Left renal pelvis (tissue), 4 donors: ENCODE data around the gene CCNB1IP1. TPM values are rescaled to one million over a fixed set of nuclear protein-coding genes. Genes with fewer than 3 reads are reported as not detected.
"Not testable (repeated sequence)": the region's sequence is repeated elsewhere in the genome, so short reads cannot be mapped to it uniquely, and the experiment has no call there.

ENCODE experiments used
- DNase-seq, 4 donors: peaks; one replicate each; pipeline ENCODE4 v3.0.0-alpha.2; 2013; ENCODE audit warnings: low read depth in 4 of 4, low spot score in 3 of 4
- polyA plus RNA-seq, 4 donors: library from polyadenylated mRNA; unstranded; fragments of 120-200 nt; gene quantifications; one replicate each; pipeline ENCODE4 v1.2.1, GENCODE V29; 2013; ENCODE audit not compliant: insufficient read length in 4 of 4

CCNB1IP1 gene
- 100 to 1,000 TPM in 3 of 4 donors, 10 to 100 TPM in 1; 77.2 to 132 (median 119) TPM for polyA plus RNA-seq

GRCh38 chr14:20332788-20333493, at the start of gene CCNB1IP1:
Gene CCNB1IP1, minus strand, starts transcription at chr14:20333279. Its CDS starts 16,756 bp downstream, at chr14:20316523.
- peak; percentile 74 to 85 (median 78) for DNase-seq

- DNase-seq, result no peak
Observed at GRCh38 chr14:20382526-20382925, 49.4 kb upstream of the CCNB1IP1 start.

- DNase-seq, result no peak
Observed at GRCh38 chr14:20381341-20381740, 48.3 kb upstream of the CCNB1IP1 start.

- DNase-seq, result no peak
Observed at GRCh38 chr14:20380681-20381080, 47.6 kb upstream of the CCNB1IP1 start.

GRCh38 chr14:20379743-20380142, 46.7 kb upstream of the CCNB1IP1 start:
- no peak for DNase-seq

GRCh38 chr14:20377171-20377570, 44.1 kb upstream of the CCNB1IP1 start:
- no peak for DNase-seq

- peak in 1 of 4 donors; percentile 5 for DNase-seq
Observed at GRCh38 chr14:20376071-20376588, 43.1 kb upstream of the CCNB1IP1 start.

GRCh38 chr14:20375471-20375870, 42.4 kb upstream of the CCNB1IP1 start:
- no peak for DNase-seq

- no peak for DNase-seq
Observed at GRCh38 chr14:20372796-20373195, 39.7 kb upstream of the CCNB1IP1 start.

- no peak for DNase-seq
Observed at GRCh38 chr14:20365928-20366327, 32.8 kb upstream of the CCNB1IP1 start.

- DNase-seq, result not testable (repeated sequence)
Observed at GRCh38 chr14:20358474-20358873, 25.4 kb upstream of the CCNB1IP1 start.

- no peak for DNase-seq
Observed at GRCh38 chr14:20356422-20356821, 23.3 kb upstream of the CCNB1IP1 start.

- no peak for DNase-seq
Observed at GRCh38 chr14:20350860-20351259, 17.8 kb upstream of the CCNB1IP1 start.

- no peak for DNase-seq
Observed at GRCh38 chr14:20350282-20350681, 17.2 kb upstream of the CCNB1IP1 start.

GRCh38 chr14:20347747-20348146, 14.7 kb upstream of the CCNB1IP1 start:
- no peak for DNase-seq

GRCh38 chr14:20346713-20347112, 13.6 kb upstream of the CCNB1IP1 start:
- no peak for DNase-seq

- DNase-seq, result no peak
Observed at GRCh38 chr14:20345366-20345765, 12.3 kb upstream of the CCNB1IP1 start.

GRCh38 chr14:20343862-20344220, 10.8 kb upstream of the CCNB1IP1 start:
- DNase-seq, result peak in 3 of 4 donors; percentile 20 to 39 (median 24)

- DNase-seq, result peak; percentile 99 to 100 (median 100)
Observed at GRCh38 chr14:20343092-20343861, 10.2 kb upstream of the CCNB1IP1 start, which contains the start of gene PARP2. Gene PARP2, plus strand, starts transcription at chr14:20343635. Its CDS starts 7 bp downstream, at chr14:20343642.

GRCh38 chr14:20341646-20342045, 8.6 kb upstream of the CCNB1IP1 start:
- DNase-seq, result no peak

GRCh38 chr14:20341032-20341431, 8.0 kb upstream of the CCNB1IP1 start:
- DNase-seq, result not testable (repeated sequence)
